ENCODE data around the gene NUTM2F.
"Not testable (repeated sequence)": the region's sequence is repeated elsewhere in the genome, so short reads cannot be mapped to it uniquely, and the experiment has no call there.

Gene NUTM2F

DNA sequence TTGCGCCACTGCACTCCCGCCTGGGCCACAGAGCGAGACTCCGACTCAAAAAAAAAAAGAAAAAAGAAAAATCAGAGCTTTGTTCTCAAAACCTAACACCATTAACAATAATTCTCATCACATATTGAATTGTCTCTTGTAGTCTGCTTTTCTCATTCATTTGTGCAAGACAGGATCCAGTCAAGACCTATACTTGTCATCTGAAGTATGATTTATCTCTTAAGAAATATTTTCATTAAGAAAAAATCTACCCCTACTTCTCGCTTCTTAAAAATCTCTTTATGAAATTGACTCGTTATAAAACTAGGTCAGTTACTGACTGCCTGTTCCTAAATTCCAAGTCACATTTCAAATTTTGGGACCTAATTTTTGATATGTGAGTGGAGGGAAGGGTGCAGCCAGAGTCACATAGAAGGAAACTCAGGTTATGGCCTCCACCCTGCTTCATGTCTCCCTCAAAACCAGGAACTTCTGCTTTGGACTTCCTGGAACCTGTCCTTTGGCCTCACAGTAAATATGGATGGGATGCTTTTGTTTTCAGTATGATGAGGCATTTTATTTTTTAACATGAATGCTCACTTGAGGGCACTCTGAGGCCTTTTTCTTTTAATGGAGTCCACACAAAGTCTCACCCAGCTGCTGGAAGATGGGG lies 50.4 kb downstream of the NUTM2F start:
- Histone ChIP-seq H2AFZ (ENCODE audit: low read depth, low read length) (no peak overlapping the region), H3K79me2 (ENCODE audit: low read length) (peaks cover 19% of the 10 kb centered on the region)
- TF ChIP-seq CTCF (IDR thresholded peaks at IDR 0.05; ENCODE audit: low read depth, low read length) (no peak), EZH2phosphoT487 (IDR thresholded peaks at IDR 0.05; ENCODE audit: low read depth) (no peak)

GRCh38 chr9:94277029-94277428 lies 51.4 kb downstream of the NUTM2F start:
- not testable (repeated sequence) for H3K27ac ChIP-seq (ENCODE audit: low read length); H4K20me1 ChIP-seq (ENCODE audit: insufficient read depth, low read length); H3K4me1 ChIP-seq (ENCODE audit: low read length); H3K27me3 ChIP-seq (ENCODE audit: low read depth, low read length); H3K4me3 ChIP-seq (ENCODE audit: low read length); H2AFZ ChIP-seq (ENCODE audit: low read depth, low read length); H3K9me3 ChIP-seq (ENCODE audit: insufficient read depth, low read length); H3K4me2 ChIP-seq (ENCODE audit: low read length); H3K9ac ChIP-seq (ENCODE audit: low read length)
- Histone ChIP-seq H3K79me2 (ENCODE audit: low read length) (peaks cover 27% of the 10 kb centered on the region), H3K36me3 (replicated peaks; ENCODE audit: low read depth, low read length) (peaks cover 43% of the 10 kb centered on the region)

More for the DNA sequence above, 50.4 kb downstream of the NUTM2F start:
- H3K9ac ChIP-seq (ENCODE audit: low read length) = no peak overlapping the region
- no peak overlapping the region for H3K27ac ChIP-seq (ENCODE audit: low read length)
- H3K4me1 ChIP-seq (ENCODE audit: low read length) = no peaks in the 10 kb centered on the region
- no peak overlapping the region for H3K4me3 ChIP-seq (ENCODE audit: low read length)
- no peaks in the 10 kb centered on the region for H3K27me3 ChIP-seq (ENCODE audit: low read depth, low read length)
- H3K4me2 ChIP-seq (ENCODE audit: low read length) = no peak overlapping the region
- H3K9me3 ChIP-seq (ENCODE audit: insufficient read depth, low read length) = peaks cover 10% of the 10 kb centered on the region; the same call in 1 of the 2 replicates
- peaks cover 43% of the 10 kb centered on the region for H3K36me3 ChIP-seq (replicated peaks; ENCODE audit: low read depth, low read length)
- no peaks in the 10 kb centered on the region for H4K20me1 ChIP-seq (ENCODE audit: insufficient read depth, low read length)

DNA sequence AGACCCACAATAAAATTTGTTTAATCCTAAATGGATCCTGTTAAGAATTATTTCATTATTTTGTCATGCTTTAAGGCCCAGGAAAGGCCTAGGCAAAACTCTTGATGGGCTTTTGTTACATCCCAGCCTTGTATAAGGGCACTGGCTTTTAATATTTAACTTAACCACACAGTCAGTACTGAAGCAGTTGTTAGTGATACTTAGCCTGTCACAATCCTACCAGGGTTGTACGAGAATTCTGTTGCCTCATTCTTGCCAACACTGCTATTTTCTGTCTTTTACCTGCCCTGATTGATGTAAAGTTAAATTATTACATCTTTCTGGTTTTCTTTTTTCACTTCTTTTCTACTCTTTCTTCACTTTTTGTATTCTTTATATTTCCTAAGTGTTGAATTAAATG lies 58.4 kb downstream of the NUTM2F start:
- Histone ChIP-seq H3K4me1 (ENCODE audit: low read length) (no peaks in the 10 kb centered on the region), H3K9me3 (ENCODE audit: insufficient read depth, low read length) (no peaks in the 10 kb centered on the region), H3K27me3 (ENCODE audit: low read depth, low read length) (no peaks in the 10 kb centered on the region), H3K79me2 (ENCODE audit: low read length) (peaks cover 46% of the 10 kb centered on the region), H3K4me3 (ENCODE audit: low read length) (no peak overlapping the region), H2AFZ (ENCODE audit: low read depth, low read length) (no peak overlapping the region), H3K36me3 (replicated peaks; ENCODE audit: low read depth, low read length) (peaks cover 21% of the 10 kb centered on the region), H3K27ac (ENCODE audit: low read length) (no peak overlapping the region), H3K9ac (ENCODE audit: low read length) (no peak overlapping the region), H3K4me2 (ENCODE audit: low read length) (no peak overlapping the region), H4K20me1 (ENCODE audit: insufficient read depth, low read length) (no peaks in the 10 kb centered on the region)
- no peak for TF ChIP-seq EZH2phosphoT487 (IDR thresholded peaks at IDR 0.05; ENCODE audit: low read depth)
- no peak for TF ChIP-seq CTCF (IDR thresholded peaks at IDR 0.05; ENCODE audit: low read depth, low read length)

DNA sequence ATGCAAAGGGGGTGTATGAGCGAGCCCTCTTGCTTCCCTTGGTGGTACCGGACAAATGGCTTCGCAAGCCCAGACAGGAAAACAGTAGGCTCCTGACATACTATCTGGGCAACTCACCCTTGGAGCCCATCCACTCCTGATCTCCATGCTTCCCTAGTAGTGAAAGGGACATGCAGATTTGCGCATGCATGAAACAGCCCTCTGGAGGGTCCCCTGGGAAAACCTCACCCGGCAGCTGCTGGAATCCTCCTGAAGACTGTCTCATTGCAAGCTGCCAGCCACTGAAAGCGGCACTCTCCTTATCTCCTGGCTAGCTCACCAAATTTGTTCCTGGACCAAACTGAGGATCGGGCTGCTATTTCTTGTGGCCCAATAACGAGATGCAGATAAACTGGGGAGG lies 59.2 kb downstream of the NUTM2F start:
- peaks cover 24% of the 10 kb centered on the region for H3K36me3 ChIP-seq (replicated peaks; ENCODE audit: low read depth, low read length)
- H3K4me1 ChIP-seq (ENCODE audit: low read length) = no peaks in the 10 kb centered on the region
- H3K27me3 ChIP-seq (ENCODE audit: low read depth, low read length) = no peaks in the 10 kb centered on the region
- no peak overlapping the region for H3K4me3 ChIP-seq (ENCODE audit: low read length)
- peaks cover 47% of the 10 kb centered on the region for H3K79me2 ChIP-seq (ENCODE audit: low read length)
- H3K27ac ChIP-seq (ENCODE audit: low read length) = no peak overlapping the region
- TF ChIP-seq CTCF (IDR thresholded peaks at IDR 0.05; ENCODE audit: low read depth, low read length) = no peak
- TF ChIP-seq EZH2phosphoT487 (IDR thresholded peaks at IDR 0.05; ENCODE audit: low read depth) = no peak
- H4K20me1 ChIP-seq (ENCODE audit: insufficient read depth, low read length) = no peaks in the 10 kb centered on the region
- H2AFZ ChIP-seq (ENCODE audit: low read depth, low read length) = no peak overlapping the region
- no peak overlapping the region for H3K9ac ChIP-seq (ENCODE audit: low read length)
- H3K4me2 ChIP-seq (ENCODE audit: low read length) = no peak overlapping the region
- no peaks in the 10 kb centered on the region for H3K9me3 ChIP-seq (ENCODE audit: insufficient read depth, low read length)

All from OCI-LY3 (cell line).